ENCODE results near the gene ADAP1.

ADAP1 gene

DNA sequence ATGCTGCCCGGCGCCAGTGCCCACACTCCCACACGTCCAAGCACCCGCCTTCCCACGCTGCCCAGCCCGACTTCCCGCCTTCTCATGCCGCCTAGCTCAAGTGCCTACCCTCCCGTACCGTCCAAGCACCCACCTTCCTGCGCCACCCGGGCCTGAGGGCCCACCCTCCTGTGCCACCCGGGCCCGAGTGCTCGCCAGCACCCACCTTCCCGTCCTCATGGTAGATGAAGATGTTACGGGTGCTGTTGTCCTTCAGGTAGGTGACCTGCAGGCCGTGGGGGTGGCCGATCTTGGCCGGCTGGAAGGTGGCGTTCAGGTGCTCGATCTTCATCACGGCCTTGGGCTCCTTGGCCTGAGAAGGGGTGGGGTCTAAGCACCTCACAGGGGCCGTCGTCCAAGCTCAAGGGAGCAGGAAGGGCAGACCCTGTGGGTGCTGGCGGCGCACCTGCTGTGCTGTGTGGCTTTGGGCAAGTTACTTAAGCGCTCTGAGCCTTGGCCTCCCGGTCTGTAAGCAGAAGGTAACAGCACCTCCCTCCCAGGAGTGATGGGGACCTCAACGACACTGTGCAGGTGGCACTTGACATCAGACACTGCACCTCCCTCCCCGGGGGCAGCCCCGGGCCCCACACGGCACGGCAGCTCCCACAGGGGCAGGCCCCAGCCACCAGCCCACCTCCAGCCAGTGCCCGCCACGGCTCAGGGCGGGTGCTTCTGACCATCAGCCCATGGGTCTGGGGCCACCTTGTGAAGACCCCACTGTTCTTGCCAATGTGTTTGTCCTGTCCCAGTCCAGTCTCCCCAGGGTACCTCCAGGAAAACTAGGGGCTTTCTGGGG, 50.3 kb downstream of the ADAP1 start:
- DNase-seq = no peak

DNA sequence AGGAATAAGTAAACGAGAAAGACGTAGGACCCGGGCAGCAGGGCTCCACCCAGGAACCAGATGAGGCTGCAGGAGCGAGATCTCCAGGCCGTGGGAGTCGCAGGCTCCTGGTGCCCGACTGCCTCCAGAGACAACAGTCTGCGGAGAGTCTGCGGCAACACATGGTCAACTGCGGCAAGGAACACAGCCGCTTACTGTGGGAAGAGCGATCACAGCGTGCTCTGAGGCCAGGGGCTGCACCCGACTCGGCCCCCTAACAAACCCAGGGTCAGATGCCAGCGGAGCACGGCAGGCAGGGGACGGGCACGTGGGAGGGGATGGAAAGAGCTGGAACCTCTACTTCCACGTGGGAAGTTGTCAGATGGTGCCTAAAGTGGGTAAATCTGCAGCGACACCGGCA, 51.5 kb downstream of the ADAP1 start:
- no peak for DNase-seq

DNA sequence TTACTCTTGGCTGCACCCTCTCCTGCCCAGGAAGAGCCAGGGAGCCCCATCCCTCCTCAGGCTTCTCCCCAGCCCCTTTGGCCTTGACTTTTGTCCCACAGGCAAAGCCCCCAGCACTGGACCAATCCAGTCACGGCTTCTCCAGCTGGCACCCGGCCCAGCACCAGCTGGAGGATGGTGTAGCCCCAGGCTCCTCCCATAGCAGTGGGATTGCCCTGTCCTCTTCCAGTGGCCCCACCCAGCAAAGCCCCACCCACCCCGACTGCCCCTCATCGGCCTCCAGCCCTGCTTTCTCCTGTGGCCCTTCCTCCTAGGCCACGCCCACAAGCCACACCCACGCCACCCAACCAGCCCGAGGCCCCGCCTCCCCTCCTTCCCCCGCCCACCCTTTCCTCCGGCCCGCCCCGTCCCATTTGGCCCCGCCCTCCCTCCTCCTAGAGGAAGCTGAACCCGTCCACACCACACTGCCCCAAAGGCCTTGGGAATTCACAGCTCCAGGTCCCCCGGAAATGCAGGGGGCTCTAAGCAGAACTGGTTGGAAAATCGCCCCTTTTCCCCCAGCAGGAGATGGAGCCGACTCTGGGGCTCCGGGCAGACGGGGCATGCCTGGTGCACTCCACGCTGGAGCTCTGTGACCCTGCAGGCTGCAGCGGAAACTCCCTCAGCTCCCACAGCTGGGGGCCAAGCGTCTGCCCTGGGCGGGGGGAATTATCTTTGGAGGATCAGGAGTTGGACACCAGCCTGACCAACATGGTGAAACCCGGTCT, 52.9 kb downstream of the ADAP1 start:
- DNase-seq = peak; percentile 50

DNA sequence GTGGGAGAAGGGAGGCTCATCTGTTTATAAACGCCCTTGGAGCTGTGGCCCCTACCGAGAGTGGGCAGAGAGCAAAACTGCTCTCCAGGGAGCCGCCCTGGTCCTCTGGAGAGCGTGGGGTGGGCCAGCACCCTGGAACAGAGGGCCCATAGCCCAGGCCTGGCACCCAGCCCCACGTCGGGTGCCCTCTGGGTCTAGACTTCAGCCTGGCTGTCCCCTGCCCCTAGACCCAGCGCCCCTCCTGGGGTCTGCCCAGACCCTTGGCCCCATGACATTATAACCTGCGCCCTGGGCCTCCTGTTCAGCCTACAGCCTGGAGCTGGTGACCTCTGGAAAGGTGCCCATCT, 53.5 kb downstream of the ADAP1 start:
- no peak for DNase-seq

DNA sequence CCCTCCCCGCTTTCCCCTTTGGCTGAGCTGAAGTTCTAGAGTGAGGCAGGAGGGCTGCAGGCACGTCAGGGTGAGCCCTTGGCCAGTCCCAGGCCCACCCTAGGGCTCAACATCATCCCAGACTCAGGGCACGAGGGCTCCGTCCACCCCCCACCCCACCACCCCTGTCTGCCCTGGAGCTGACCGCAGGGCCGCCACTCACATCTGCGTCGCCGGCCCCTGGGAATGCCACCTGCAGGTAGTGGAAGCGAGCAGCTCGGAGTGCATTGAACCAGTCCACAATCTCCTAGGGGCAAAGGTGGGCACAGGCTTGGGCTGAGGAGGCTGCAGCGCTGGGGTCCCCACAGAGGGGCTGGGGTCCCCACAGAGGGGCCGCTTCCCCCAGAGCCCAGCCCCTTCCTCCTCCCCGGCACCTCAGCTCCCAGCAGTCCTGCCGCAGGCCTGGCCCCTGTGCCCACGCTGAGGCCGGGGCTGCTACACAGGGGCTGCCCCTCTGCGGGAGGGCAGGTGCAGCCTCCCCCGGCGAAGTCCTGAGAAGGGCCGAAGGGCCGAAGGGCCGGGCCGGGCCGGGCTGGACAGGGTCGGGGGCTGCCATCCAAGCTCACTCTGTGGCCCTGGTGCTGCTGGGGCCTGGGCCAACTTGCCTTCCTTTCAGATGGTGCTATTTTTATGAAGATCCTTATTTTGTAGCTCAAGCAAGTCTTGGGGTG, 54.0 kb downstream of the ADAP1 start:
- DNase-seq = no peak

DNA sequence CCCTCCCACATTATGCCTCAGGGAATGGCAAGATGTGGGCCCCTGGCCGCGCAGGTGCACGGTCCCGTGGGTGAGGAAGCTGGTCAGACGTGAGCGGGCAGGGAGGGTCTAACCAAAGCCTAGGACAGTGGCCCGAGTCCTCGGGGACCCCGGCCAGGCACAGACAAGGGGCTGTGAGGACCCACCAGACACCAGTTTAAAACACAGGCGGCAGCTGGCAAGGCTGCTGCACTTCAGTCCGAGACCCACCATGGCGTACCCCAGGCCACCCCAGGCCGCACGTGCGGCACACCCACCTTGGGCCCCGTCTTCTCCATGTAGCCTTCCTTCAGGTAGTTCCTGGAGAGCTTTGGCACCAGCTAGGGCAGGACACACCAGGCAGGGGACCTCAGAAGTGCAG, 54.7 kb downstream of the ADAP1 start:
- no peak for DNase-seq

DNA sequence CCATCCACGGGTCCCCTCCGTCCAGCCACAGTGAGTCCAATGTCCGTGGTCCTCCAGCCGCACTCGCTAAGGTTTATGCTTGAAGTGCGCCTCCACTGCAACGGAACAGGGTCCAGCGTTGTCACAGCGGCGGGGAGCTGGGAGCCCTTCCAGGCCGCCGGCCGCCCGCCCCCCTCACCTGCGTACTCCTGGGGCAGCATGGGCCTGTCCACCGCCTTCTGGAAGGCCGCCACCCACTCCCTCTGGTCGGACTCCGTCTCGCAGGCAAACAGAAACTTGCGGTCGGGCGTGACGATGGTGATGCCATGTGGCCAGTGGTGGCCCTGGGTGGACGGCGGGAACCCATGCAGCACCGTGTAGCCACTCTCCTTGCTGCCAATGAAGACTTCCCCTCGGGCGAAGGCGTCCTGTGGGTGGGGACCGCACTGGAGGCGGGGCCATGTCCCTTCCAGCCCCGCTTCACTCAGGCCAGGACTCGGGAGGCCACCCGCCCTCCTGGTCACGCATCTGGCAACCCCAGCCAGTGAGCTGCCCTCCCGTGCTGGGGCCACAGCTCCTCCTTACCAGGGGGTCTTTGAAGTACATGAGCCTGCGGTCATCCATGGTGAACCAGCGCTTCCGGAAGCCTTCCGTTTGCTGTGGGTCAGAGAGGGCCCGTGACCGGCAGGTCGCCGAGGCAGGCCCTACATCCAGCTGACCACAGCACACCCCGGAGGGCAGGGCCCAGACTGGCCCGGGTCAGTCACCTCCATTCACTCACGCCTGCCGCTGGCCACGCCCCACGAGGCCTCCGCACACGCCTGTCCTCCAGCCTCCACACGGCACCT, 55.4 kb downstream of the ADAP1 start:
- no peak for DNase-seq

DNA sequence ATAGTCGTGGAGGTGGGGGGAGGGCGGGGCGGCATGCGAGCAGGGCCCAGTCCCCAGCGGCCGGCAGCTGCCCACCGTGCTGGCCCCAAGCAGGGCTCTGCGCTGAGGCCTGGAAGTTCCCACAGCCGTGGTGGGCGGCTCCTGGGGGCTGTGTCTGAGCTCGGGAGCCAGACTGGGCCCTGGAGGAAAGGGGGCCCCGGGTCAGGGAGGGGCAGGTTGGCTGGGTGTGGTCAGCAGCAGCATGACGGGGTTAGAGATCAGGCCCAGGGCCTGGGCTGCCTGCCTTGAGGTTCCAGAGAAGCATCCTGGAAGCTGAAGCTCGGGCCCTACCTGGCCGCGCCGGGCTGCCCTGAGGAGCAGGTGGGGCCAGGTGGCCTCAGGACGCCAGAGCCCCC, 56.0 kb downstream of the ADAP1 start:
- DNase-seq = no peak

DNA sequence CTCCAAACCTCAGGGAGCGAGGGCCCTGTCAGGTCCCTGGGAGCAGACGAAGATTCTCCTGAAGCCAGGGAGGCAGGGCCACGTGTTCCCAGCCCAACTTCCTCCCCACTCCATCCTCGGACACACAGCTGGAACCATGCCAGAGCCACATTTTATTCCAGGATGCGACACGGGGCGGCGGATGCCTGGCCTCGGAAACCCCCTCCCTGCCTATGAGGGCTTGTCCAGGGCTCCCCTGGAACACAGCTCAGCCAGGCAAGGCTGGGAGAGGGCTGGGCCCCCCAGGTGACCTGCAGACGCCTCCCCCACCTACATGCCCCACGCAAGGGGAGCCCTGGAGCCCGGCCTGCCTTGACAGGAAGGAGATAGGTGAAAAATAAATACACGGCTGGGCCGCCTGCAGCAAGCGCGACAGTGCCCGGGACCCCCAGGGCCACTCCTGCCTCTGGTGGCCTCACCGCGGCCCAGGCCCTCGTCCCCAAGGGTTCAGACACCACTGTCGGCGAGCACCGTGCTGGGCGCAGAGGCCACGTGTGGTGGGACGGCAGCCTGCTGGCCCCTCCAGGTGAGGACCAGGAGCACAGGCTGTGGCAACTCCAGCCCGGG, 56.6 kb downstream of the ADAP1 start:
- no peak for DNase-seq

DNA sequence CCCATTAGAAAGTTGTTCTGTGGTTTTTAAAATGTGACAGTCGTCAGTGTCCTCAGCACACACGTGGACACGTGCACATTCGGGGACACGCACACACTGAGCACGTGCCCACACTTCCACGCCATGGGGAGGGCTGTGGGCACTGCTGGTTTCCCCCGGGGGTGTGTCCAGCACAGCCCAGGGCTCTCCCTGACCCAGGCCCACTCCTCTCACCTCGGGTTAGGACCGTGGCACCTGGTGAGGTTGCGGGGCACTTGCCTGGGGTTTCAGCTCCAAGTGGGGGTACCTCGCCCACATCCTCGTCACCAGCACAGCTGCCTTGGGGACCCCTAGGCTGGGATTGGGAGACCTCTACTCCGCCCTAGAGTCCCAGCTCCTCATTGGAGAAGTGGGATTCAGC, 57.4 kb downstream of the ADAP1 start:
- no peak for DNase-seq

DNA sequence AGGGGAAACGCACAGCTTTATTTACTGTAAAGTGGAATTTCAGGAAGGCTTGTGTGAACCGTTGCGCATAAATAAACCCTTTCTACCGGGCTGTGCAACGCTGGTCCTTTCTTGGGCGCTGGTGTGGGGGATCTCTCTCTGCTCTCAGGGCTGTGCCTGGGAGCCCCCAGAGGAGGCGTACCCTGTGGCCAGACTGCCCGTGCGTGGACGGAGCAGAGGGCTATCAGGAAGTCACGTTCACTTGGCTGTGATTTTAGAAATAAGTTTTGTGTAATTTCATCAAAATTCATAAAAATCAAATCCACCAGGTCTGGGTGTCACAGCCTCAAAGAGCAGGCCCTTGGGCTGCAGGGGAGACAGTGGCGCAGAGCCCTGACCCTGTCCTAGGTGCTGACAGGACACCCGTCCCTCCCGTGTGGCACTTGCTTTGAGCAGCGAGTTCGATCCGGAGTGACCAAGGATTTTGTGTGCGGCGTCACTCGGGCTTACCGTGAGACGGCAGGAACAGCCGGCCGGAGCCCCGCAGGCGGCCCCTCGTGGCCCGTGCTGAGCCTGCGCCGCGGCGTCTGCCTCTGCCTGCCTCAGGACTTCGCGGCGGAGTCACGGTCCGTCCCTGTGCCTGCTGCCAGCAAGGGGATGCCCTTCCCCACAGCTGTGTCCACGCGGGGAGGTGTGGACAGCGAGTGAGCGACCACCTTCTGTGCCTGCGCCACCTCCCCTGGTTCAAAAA, 58.0 kb downstream of the ADAP1 start:
- no peak for DNase-seq

DNA sequence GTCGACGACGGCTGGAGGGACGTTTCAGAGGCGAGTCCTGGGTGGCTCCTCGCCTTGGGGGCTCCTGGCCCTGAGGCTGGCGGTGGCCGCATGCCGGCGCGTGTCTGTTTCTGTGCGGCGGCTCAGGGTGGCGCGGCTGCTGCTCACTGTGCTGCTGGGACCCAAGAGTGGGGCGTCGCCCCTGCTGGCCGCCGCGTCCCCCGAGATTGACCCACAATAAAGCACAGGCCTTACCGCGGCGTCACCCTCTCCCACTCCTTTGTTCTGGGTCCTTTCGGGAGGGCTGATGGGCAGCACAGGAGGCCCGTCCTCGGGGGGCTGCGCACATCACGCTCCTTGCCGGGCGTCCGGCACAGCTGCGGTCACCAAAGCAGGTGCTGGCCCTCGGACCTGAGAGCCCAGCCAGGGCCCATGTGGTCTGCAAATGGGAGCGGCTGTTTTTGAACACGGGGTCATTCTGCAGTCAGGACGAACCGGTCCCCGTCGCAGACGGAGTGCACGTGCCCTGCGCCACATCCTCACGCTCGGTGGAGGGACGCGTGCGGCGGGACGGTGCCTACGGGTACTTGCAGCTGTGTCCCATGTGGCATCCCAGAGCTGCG, 58.9 kb downstream of the ADAP1 start:
- DNase-seq = no peak

DNA sequence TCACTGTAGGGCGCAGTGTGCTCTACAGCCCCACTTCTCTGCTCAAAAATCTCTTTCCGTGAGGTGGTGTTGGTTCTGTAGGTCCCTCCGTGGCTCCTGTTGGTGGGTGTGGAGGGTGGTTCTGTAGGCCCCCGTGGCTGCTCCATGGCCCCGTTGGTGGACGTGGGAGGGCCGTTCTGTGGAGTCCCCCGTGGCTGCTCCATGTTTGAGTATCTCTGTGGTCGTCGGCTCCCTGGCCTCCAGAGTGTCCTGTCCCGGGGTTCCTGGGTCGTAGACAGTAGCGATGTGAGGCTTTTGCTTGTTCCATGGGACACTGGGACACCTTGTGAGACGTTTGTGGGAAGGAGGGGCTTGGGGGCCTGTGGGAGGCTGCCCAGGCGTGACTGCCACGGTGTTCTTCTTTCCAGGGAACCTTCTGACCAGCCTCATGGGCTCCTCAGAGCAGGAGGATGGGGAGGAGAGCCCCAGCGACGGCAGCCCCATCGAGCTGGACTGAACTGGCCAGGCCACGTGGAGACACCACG, 59.5 kb downstream of the ADAP1 start:
- DNase-seq = no peak

DNA sequence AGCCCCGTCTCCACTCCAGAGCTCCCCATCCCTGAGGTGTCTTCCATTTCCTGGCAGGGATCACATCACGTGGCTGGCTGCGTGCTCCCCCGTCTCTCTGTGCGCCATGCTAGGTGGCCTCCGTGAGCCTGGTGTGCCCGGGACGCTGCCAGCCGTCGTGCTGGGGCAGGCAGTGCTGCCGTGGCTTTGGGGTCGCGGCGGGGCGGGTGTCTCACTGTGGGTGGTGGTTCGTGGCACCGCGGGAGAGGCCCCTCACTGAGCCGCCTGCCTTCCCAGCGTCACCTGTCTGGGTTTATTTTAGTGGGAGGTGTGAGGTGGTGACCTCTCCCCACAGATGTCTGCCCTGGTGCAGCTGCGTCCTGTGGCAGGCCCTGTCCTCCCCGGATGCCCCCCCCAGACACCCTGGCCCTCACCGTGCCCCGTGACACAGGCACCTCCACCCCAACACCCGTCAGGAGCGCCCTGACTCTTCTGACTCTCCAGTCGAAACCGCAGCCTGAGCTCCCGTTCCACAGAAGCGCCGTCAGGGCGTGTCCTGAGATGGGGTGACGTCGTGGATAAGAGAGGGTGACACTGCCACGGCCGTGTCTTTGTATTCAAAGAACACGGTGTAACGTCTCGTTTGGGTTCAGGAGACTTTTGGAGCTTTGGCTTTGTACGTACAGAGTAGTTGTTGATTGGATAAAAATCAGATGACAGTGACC, 60.2 kb downstream of the ADAP1 start:
- DNase-seq = no peak

DNA sequence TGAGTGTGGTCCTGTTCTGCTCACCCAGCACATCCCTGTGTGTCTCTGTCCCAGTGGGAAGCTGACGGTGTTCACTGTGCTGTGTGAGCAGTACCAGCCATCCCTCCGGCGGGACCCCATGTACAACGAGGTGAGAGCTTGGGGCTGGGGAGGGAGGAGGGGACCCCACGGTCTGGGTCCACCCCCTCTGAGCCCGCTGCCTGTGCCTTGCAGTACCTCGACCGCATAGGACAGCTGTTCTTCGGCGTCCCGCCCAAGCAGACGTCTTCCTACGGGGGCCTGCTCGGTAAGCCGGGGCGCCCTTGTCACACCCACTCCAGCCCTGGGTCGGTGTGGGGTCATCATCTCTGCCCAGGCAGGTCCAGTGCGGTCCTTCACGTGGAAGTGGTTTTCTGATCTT, 60.8 kb downstream of the ADAP1 start:
- DNase-seq = no peak

DNA sequence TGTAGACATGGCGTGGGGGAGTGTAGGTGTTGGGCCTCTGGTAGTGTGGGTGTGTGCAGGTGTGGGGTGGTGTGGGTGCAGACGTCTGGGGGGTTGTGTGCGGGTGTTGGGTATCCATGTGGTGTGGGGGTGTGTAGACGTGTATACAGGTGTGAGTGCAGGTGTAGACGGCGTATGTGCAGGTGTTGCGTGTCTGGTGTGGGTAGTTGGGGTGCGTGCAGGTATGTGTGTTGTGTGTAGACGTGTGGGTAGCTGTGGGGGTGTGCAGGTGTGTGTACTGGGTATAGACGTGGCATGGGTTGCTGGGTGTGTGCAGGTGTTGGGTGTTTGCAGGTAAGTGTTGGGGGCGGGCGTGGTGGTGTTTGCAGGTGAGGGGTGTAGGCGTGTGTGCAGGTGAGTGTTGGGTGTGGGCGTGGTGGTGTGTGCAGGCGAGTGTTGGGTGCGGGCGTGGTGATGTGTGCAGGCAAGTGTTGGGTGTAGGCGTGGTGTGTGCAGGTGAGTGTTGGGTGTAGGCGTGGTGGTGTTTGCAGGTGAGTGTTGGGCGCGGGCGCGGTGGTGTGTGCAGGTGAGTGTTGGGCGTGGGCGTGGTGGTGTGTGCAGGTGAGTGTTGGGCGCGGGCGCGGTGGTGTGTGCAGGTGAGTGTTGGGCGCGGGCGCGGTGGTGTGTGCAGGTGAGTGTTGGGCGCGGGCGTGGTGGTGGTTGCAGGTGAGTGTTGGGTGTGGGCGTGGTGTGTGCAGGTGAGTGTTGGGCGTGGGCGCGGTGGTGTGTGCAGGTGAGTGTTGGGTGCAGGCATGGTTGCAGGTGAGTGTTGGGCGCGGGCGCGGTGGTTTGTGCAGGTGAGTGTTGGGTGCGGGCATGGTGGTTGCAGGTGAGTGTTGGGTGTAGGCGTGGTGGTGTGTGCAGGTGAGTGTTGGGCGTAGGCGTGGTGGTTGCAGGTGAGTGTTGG, 61.6 kb downstream of the ADAP1 start:
- DNase-seq = no peak

DNA sequence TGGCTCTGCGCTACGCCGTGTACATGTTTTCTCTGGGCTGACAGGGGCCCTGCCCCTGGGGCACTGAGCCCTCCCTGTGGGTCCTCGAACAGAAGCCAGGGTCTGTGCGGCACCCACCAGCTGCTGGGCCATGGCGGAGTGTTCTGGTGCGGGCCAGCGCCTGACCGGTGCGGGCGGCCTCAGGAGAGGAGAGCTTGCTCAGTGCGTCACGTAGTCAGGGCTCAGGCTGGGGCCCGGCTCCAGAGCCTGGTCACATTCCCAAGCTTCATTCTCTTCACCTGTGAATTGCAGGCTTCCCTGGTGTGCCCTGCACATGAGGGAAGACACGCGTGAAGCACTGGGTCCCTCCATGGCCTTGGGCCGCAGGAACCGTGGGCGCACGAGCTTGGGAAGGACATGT, 62.7 kb downstream of the ADAP1 start:
- DNase-seq = no peak

DNA sequence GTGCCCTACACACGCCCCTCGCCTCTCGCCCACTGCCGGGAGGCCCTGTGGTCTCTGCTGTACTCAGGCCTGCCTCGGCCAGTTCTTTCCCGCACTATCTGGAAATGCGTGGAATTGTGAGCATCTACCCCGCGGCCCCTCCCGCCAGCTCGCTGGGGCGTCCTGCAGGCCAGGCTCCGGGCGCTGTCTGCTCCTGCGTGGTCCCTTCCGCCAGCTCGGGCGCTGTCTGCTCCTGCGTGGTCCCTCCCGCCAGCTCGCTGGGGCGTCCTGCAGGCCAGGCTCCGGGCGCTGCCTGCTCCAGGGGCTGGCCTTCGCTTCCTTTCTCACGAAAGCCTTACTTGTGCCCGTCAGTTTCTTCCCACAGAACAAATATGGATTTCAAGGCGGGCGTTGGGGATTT, 63.2 kb downstream of the ADAP1 start:
- DNase-seq = no peak

DNA sequence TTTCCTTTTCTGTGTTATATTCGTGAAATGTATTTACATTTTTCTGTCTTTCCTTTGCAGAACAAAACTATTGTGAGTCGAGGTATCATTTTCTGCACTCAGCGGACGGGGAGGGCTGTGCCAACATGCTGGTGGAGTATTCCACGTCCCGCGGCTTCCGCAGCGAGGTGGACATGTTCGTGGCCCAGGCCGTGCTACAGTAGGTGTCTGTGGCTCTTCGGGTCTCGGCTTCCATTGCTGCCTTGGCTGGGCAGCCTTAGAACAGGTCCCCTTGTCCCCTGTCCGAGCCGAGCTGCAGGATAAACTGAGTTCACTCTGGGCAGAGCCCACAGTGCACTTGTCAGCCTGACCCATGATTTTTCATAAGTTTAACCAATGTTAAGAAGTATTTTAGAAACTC, 63.6 kb downstream of the ADAP1 start:
- DNase-seq = no peak

All from NCI-H2171 (cell line).